NCI-H128 (cell line): ENCODE measurements around the gene PHC2.

Source experiments
- DNase-seq: peaks from one replicate; lab custom pipeline; 2025; ENCODE audit not compliant: unreplicated experiment; lab: John Stamatoyannopoulos, UW

The PHC2 gene

DNA sequence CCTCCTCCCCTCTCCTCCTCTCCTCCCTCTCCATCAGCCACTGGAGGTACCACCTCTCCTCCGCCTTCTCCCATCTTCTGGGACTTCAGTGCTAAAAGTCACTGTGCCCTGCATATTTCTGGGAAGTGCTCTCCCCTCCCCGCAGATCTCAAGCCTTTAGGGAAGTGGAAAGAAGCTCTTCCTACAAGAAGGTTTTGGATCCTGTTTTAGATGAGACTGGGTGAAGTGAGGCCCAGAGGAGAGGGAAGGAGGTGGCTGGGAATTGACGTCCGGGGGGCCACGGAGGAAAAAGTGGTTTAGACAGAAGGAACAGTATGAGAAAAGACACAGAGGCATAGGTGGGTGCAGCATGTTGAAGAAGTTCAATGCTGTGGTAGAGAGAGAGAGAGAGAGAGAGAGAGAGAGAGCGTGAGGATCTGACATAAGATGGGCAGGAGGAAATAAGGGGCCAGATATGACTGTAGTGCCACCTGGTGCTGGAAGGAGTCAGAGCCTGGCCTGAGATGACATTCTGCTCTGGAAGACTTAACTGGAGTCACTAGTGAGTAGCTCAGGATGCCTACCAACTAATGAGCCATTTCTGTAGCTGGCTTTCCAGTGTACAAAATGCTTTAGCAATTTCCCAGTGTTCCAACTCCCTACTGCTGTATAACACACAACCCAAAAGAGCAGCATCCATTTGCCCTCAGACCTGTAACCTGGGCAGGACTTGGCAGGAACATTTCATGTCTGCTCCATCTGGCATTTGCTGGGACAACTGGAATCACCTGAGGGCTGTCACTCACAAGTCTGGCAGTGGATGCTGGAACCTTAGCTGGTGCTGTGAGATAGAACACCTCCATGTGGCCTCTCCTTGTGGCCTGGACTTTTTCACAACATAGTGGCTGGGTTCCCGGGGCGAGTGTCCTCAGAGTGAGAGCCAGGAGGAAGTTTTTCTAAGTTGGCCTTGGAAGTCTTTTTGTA lies 24.9 kb upstream of the PHC2 start:
- DNase-seq = no peak

DNA sequence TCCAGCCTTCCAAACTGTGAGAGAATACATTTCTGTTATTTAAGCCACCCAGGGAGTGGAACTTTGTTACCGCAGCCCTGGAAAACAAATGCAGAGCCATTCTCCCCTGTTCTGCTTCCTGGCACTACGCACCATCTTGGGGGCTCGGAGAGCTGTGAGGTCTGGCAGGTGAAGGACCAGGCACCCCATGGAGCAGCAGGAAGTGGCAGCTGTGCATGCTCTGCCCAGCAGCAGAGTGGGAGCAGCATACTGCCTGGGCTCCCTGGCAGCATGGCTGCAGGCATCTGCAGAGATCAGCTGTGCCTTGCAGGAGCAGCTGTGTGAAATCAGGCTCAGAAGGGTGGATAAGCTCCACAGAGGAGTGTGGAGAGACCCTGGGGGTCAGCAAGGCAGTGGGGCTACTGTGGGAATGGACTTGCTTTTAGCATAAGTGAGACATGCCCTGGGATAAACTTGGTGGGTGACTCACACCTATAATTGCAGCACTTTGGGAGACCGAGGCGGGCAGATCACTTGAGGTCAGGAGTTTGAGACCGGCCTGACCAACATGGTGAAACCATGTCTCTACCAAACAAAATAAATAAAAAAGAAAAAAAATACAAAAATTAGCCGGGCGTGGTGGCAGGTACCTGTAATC lies 23.9 kb upstream of the PHC2 start:
- no peak for DNase-seq

DNA sequence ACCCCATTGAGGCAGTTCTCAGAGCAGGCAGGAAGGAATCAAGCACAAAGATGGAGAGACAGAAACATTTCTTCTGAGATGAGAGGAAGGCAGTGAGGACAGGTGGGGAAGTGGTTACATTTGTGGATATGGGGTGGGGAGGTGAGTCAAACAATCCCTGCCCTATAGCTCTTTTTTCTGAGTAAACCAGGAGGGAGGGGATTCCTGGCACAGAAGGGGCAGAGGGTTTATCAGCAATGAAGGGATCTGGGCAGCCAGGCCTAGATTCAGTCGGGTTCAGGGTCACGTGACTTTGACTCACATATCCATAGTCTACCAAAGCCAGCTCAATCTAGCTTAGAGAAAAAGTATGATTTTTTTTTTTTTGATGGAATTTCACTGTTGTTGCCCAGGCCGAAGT lies 15.7 kb upstream of the PHC2 start:
- no peak for DNase-seq

DNA sequence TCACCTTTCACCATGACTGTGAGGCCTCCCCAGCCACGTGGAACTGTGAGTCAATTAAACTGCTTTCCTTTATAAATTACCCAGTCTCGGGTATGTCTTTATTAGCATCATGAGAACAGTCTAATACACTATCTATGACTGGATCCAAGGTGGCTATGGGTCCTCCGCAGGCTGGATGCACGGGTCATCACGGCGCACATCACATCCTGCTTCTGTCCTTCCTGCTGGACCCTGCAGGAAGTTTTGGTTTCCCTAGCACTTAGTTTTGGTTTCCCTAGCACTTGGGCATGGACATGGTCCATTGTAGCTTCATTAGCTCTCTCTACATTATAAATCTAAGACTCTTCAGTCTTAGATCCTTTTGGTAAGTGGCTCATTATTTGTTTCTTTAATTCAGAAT lies 14.2 kb upstream of the PHC2 start:
- DNase-seq = no peak

GRCh38 chr1:33443705-33444180 lies 12.8 kb upstream of the PHC2 start:
- DNase-seq = no peak

- DNase-seq = no peak
Measured at GRCh38 chr1:33443080-33443704, 12.3 kb upstream of the PHC2 start.

DNA sequence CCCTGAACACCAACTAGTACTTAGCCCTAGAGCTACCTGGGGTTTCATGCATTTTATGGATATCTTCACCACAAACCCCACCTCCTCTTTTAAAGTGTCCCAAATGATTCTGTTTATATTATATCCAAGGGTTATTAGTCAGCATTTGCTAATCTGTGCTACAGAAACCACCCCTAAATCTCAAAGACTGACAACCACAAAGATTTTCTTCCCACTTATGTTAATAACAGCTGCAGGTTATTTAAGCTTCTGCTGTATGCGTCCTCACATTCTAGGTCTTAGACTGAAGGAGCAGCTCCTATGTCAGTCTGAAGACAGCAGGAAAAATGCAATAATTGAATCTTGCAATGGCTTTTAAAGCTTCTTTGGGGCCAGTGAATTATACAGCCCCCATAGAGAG lies 11.2 kb upstream of the PHC2 start:
- no peak for DNase-seq

- DNase-seq = no peak
Measured at GRCh38 chr1:33441088-33441745, 10.3 kb upstream of the PHC2 start.

DNA sequence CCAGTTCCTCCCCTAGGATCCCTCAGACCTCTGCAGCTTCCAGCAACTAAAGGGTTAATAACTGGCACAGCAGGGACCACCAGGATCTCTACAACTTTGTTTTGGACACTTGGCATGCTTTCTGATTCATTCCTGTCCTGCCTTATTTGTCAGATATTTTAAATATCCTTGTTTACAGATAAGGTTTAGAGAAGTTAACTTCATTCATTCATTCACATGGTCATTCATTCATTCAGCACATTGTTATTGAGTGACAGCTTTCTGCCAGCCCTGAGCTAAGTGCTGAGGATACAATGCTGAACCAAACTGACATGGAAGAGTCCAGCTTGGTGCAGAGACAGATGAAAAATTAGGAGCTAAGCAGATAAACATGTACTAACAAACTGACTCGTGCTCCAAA lies 8.8 kb upstream of the PHC2 start:
- no peak for DNase-seq

GRCh38 chr1:33438364-33439160 lies 7.7 kb upstream of the PHC2 start:
- DNase-seq = no peak

DNA sequence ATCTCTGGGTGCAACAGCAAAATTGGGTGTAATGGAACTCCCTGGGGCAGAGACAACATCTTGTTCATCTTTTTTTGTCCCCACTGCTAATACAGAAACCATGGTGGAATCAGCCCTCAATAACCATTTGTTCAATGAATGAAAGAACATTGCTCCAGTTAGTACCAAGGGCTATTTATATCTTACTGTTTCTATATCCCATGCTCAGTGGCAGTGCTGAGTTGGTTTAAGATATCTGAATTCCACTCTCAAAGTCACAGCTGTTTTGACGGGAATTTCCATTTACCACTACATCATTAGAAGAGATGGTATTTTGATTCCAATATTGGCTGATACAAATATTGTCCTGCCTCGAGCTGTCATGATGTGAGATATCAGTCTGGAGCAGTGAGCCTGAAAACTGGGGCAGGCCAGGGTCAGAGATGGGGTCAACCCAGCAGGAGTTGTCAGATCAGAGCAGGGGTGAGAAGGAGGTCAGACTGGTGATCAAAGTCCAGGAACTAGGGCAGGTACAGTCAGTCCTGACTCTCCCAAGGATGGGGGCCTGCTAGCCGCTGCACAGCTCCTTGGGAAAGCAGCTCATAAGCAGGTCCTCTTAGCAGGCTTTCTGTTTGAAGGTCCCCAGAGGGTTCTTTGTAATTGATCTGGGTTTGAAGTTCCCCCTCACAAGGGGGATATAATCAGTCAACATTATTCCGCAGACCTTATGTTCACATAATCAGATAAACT lies 5.8 kb upstream of the PHC2 start:
- DNase-seq = no peak

DNA sequence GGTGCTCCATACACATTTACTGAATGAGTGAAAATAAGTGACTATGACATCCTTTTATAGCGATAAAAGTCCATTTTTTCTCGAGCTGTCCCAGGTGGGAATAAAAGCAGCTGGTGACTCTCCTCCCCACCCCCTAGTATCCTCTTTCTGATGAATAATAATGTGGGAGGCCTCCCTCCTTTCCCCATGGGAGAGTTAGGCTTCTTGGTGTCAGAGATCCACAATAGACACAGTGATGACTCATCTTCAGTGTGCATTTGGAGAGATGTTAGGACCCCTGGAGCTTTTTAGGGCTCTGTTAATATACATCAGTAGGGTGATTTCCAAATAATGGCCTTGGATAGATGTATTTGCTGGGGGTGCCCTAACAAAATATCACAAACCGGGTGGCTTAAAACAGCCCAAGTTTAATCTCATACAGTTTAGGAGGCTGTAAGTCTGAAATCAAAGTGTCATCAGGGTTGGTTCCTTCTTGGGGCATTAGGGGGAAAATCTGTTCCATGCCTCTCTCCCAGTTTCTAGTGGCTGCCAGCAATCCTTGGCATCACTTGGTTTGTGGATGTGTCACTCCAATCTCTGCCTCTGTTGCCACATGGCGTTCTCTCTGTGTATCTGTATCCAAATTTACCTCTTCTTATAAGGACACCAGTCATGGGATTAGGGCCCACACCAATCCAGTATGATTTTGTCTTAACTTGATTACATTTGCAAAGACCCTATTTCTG lies 4.4 kb upstream of the PHC2 start:
- no peak for DNase-seq

- DNase-seq = no peak
Measured at GRCh38 chr1:33434363-33434750, 3.5 kb upstream of the PHC2 start.

DNA sequence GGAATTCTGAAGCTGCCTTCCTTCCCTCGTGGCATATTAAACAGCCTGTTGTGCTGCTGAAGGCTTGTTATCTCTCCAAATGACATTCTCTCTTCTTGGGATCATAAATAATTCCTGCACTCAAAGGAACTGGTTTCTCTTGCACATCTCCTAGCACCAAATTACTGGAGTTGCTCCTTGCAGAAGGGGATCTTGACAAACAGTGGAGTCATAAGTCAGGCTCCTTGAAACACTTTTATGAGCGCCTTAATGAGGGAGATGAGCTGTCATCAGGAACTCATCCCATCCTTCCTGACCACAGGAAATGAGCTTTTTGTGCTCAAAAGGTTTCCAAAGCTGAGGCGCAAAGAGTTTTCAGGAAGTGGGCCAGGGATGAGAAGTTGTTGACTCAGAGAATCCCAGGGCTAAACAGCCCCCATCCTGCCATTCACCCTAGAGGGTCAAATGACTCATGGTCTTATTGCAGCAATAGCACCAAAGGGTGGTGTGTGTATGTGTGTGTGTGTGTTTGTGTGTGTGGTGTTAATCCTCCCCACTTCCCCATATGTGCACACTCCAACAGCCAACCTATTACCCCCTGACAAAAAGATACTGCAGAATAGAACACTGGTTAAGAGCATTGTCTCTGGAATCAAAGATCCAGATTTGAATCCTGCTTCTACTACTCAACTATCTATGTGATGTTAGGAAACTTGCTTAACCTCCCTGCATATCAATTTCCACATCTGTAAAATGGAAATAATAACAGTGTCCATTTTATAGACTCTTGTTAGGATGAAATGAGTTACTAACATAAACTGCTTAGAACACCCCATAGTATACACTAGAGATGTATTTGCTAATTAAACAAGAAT lies 2.8 kb upstream of the PHC2 start:
- DNase-seq = no peak

DNA sequence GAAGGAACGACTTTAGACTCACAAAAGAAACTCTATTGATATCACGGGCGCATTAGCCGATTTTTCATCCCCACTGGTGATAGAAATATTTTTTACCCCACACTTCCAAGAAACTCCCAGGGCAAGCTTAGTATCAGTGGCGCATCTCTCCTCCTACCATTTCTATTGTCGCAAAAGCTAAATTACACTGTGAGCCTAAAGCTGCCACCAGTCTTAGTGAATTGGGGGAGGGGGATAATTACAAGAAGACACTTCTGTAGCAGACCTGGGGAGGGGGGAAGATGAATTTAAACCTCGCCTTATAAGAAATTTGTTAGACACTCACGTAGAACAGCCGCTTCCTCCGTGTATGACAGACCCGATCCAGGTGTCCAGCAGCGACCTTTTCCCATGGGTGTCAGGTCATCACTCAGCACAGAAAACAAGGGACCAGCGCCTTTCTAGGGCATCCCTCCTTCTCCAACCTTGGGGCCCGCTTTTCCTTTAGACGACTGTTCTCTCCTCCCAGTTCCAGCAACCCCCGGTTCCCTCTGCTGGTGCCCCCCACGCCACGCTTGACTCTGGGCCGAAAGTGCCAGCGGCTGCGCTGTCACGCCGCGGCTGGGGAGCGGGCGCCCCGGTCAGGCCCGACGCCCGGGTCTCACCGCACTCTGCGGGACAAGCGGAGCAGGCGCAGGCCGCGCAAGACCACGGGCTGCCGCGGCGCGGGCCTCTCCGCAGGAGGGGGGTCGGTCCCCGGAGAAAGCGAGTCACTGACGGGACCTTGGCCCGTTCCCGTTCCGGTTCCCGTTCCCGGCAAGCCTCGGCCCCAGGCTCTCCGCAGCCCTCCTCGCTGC lies 821 bp downstream of the PHC2 start:
- no peak for DNase-seq

GRCh38 chr1:33429332-33429731 lies 1.6 kb downstream of the PHC2 start:
- no peak for DNase-seq

DNA sequence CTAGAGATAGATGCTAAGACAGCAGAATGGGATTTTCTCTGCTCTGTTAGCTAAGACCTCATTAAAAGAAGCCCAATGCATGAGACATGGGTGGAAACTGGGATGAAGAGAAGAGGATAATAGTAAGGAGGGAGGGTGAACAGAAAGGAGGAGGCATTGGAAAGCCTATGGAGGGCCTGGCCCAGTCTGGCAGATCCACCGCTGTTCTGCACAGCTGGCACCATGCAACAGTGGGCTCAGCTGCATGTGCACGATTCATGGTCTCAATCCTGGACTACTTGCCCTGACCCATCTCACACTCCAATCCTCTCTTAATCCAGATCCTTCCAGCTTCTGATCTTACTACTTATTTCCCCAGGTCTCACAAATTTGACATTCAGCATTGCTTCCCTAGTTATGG lies 2.2 kb downstream of the PHC2 start:
- no peak for DNase-seq
